LHCN-M2 (cell line): Measurements from ENCODE around the gene MYADM. TPM values are rescaled to one million over a fixed set of nuclear protein-coding genes. Genes with fewer than 3 reads are reported as not detected.

Experiments used
- DNase-seq: peaks from one replicate; pipeline ENCODE4 v3.0.0-alpha.2; 2012; ENCODE audit warnings: low read depth
- total RNA-seq: library from RNA; depleted of rRNA; stranded (reverse); fragments of >200 nt; gene quantifications from 2 replicates; pipeline ENCODE4 v1.2.3, GENCODE V29; 2014; rRNA removed

MYADM gene
- total RNA-seq, 1 experiment from 2014 or later, result 39.7 TPM

DNA sequence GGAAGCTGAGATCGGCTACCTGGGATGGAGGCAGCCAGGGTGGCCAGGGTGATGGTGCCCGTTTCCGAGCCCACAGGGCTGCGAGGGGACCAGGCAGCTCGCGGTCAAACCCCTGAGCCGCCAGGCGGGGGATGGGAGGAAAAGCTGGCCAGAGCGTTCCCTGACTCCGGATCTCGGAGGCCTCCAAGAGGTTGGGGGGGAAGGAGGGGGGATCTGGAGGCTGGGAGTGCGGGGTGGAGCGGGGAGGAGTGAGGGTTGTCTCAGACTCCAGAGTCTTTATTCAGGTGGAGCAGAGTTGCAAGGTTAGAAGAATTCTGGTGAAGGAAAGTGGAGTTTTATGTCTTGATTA is 42.5 kb downstream of the MYADM start:
- DNase-seq, result no peak

DNA sequence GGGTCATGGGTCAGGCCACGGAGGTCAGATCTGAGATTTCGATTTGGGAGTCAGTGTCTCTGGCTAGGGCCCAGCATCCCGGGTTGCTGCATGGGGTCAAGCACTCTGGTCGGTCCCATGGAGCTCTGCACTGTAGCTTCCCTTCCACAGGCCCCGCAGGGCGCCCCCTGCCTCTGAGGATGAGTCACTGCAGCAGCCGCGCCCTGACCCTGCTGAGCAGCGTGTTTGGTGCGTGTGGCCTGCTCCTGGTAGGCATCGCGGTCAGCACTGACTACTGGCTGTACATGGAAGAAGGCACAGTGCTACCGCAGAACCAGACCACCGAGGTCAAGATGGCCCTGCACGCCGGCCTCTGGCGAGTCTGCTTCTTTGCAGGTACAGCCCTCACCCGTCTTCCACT is 45.0 kb downstream of the MYADM start:
- no peak for DNase-seq

DNA sequence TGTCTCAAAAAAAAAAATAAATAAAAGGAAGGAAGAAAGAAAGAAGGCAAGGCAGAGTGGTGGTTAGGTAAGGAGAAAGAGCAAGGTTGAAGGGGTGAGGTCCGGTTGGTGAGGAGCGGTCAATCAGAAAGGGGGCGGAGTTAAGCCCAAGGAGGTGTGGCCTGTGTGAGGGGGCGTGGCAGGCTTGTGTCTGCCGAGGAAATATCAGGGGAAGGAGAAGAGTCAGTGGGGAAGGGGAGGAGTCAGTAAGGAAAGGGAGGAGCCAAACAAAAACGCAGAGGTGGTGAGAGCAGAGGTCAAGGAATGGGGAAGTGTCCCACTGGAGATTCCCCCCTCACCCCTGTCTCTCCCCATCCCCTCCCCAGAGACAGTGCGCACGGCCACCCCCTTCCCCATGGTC is 47.3 kb downstream of the MYADM start:
- no peak for DNase-seq

DNA sequence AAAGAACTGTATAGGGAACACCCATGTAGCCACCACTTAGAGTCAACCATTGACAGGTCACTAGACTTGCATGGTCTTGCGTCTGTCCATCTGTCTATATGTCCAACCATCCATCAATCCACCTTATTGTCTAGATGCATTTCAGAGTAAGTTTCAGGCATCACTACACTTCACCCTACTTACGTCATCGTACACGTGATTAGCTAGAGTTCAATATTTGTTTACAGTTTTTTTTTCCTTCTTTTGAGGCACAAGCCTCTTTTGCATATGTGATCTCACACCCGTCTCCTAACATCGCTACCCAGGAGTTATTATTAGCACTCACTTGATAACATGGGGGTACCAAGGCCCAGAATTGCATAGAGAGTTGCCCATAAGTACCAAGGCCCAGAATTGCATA is 48.3 kb downstream of the MYADM start:
- DNase-seq, result no peak

DNA sequence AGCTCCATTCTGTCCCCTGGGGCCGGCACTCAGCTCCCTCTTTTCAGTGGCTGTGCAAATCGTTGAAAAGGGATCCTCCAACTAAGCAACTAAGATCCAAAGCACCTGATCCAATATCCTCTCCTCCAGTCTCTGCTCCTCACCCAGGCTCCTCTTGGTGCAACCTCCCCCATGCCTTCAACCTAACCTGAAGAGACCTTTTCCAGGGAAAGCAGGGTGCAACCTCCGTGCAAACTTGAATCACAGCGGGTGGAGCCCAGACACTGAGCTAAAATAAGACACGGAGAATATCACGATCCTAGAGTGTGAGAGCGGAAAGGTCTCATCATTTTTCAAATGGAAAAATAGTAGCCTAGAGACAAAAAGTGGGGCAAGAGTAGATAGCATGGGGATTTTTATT is 49.7 kb downstream of the MYADM start:
- DNase-seq, result no peak

Other genes starting within 250 kb of the MYADM start
- not detected in 2 replicates for gene DPRX, start 235.9 kb upstream of the MYADM start, total RNA-seq
- not detected in 2 replicates for gene NLRP12, start 43.6 kb upstream of the MYADM start, total RNA-seq
- not detected in 2 replicates for gene PRKCG, start 14.3 kb downstream of the MYADM start, total RNA-seq
- gene CACNG7, start 41.4 kb downstream of the MYADM start, total RNA-seq, result 0.13 and 0.23 TPM in 2 replicates
- under 0.01 and 0.06 TPM in 2 replicates for gene CACNG8, start 95.1 kb downstream of the MYADM start, total RNA-seq
- gene CACNG6, start 123.8 kb downstream of the MYADM start, total RNA-seq, result 0.17 TPM in 1 of 2 replicates, not detected in the other
- not detected in 2 replicates for gene VSTM1, start 196.0 kb downstream of the MYADM start, total RNA-seq
- gene TARM1, start 213.5 kb downstream of the MYADM start, total RNA-seq, result not detected in 2 replicates
- gene OSCAR, start 232.9 kb downstream of the MYADM start, total RNA-seq, result 0.23 and 1.5 TPM in 2 replicates
- gene NDUFA3, start 235.0 kb downstream of the MYADM start, total RNA-seq, result 29.4 and 85.0 TPM in 2 replicates
- gene TFPT, start 247.8 kb downstream of the MYADM start, total RNA-seq, result 14.2 and 15.2 TPM in 2 replicates
- 84.4 and 84.8 TPM in 2 replicates for gene PRPF31, start 247.9 kb downstream of the MYADM start, total RNA-seq